Kidney capillary endothelial cell (primary cell): ENCODE measurements around the gene KCNT1.

Experiments
- DNase-seq: peaks from one replicate; pipeline ENCODE4 v3.0.0-alpha.2; 2018; ENCODE audit warnings: low spot score

KCNT1 gene

GRCh38 chr9:135822374-135822755, 120.4 kb downstream of the KCNT1 start:
- DNase-seq, result no peak

- DNase-seq, result no peak
These were observed 121.1 kb downstream of the KCNT1 start for GRCh38 chr9:135823036-135823435.

GRCh38 chr9:135825435-135826187, 123.6 kb downstream of the KCNT1 start:
- DNase-seq, result no peak

DNA sequence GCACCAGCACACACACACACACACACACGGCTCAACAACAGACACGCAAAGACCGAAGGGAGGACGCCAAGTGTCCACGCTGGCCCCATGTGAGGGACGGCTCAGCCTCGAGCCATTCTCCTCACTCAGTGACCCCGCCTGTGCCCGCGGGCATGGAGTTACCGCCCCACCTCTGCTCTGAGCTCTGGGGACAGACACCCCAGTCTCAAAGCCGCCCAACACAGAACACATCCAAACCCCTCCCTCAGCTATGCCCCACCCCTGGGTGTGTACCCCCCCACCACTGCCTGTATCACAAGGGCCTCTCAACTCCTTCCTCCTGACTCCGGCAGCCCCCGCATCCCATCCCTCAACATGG, 124.2 kb downstream of the KCNT1 start:
- no peak for DNase-seq

- no peak for DNase-seq
These were observed 125.3 kb downstream of the KCNT1 start for GRCh38 chr9:135827301-135827700.

GRCh38 chr9:135827866-135828580, 126.0 kb downstream of the KCNT1 start:
- no peak for DNase-seq

- DNase-seq, result no peak
These were observed 126.7 kb downstream of the KCNT1 start for GRCh38 chr9:135828656-135829055.

GRCh38 chr9:135830496-135830895, 128.5 kb downstream of the KCNT1 start:
- no peak for DNase-seq

DNA sequence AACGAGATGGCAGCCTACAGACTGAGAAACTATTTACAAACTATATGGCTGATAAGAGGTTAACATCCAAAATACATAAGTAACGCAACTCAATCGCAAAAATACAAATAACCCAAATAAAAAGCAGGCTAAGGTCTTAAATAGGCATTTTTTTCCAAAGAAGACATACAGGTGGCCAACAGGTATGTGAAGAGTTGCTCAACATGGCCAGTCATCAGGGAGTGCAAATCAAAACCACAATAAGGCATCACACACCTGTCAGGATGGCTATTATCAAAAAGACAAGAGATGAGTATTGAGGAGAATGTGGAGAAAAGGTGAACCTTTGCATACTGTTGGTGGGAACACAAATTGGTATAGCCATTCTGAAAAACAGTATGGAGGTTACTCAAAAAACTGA, 131.9 kb downstream of the KCNT1 start:
- DNase-seq, result no peak

DNA sequence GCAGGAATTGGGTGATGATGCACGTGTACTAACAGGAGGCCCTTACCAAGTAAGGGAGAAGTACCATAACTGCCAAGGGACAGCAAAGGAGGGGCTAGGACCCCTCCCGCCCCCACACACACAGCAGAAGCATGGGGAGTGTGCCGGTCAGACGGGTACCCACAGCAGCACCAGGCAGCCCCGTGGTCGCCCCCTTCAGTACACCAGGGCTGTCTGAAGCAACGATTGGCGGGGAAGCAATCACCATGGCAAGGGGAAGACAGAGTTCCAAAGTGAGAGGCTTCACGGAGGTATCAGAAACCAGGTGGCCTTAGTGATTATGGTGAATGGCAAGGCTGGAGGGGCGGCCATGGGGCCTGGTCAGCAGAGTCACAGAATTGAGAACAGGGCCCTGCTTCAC, 133.1 kb downstream of the KCNT1 start:
- DNase-seq, result no peak

- DNase-seq, result no peak
These were observed 137.5 kb downstream of the KCNT1 start for GRCh38 chr9:135839516-135839915.

GRCh38 chr9:135840107-135840506, 138.1 kb downstream of the KCNT1 start:
- no peak for DNase-seq

- no peak for DNase-seq
These were observed 138.6 kb downstream of the KCNT1 start for GRCh38 chr9:135840539-135840938.
